Aorta (tissue), 5 donors: Measurements from ENCODE around the gene KPTN. TPM values are rescaled to one million over a fixed set of nuclear protein-coding genes. Genes with fewer than 3 reads are reported as not detected.

Experiments
- ATAC-seq: fragments of 200-7000 bp; cut with Tn5 transposase; one replicate; pipeline ENCODE4 v1.9.1; 2022; ENCODE audit warnings: moderate library complexity; ENCODE audit not compliant: low FRiP score
- DNase-seq, 2 donors: peaks; one replicate each; pipeline ENCODE4 v3.0.0-alpha.2; 2020
- H3K27ac ChIP-seq, 2 donors: one replicate each; pipeline ENCODE4 v1.5.1; 2013; ENCODE audit warnings: low read length in 2 of 2, mild to moderate bottlenecking in 2 of 2, moderate library complexity in 2 of 2, control low read depth in 1 of 2, inconsistent platforms in 1 of 2, low read depth in 1 of 2
- H3K27me3 ChIP-seq, 2 donors: one replicate each; pipeline ENCODE4 v1.6.1; 2013; ENCODE audit warnings: control low read depth in 1 of 2, low read length in 1 of 2, mild to moderate bottlenecking in 1 of 2, moderate library complexity in 1 of 2; ENCODE audit not compliant: insufficient read depth in 2 of 2, control insufficient read depth in 1 of 2
- H3K36me3 ChIP-seq, 2 donors: one replicate each; pipeline ENCODE4 v1.6.1; 2013; ENCODE audit warnings: control low read depth in 1 of 2, low read length in 1 of 2, mild to moderate bottlenecking in 1 of 2; ENCODE audit not compliant: insufficient read depth in 2 of 2, control insufficient read depth in 1 of 2
- H3K4me1 ChIP-seq, 2 donors: one replicate each; pipeline ENCODE4 v1.6.1; 2013; ENCODE audit warnings: low read length in 2 of 2, control low read depth in 1 of 2, mild to moderate bottlenecking in 1 of 2, moderate library complexity in 1 of 2; ENCODE audit not compliant: insufficient read depth in 2 of 2, control insufficient read depth in 1 of 2
- H3K4me3 ChIP-seq, 2 donors: one replicate each; pipeline ENCODE4 v1.5.1; 2013; ENCODE audit warnings: low read length in 2 of 2, control low read depth in 1 of 2, mild to moderate bottlenecking in 1 of 2
- H3K9me3 ChIP-seq: one replicate; pipeline ENCODE4 v1.6.1; 2013; ENCODE audit warnings: mild to moderate bottlenecking, low read length; ENCODE audit not compliant: control insufficient read depth
- WGBS, 2 donors: extraction: QIAGEN DNeasy Blood & Tissue Kit; methylation state at CpG; one replicate each; pipeline ENCODE4 v1.1.7; 2013; 5-methylcytosine and 5-hydroxymethylcytosine counted together
- intact Hi-C, 2 donors: fragments of 100-400 bp; cut with DNase I; formaldehyde crosslinking; loops; one replicate each; pipeline versions ENCODE4 v1.14.2 to v1.15.0; 2022
- polyA plus RNA-seq, 2 donors: library from polyadenylated mRNA; stranded (reverse); fragments of 200-250 nt; gene quantifications; one replicate each; pipeline ENCODE4 v1.2.3, GENCODE V29; 2013
- total RNA-seq, 2 donors: library from RNA; stranded (reverse); fragmentation: NEBNext Ultra II Directional; extraction: Animal tissue kit (Norgen Biotek cat#: 25700); gene quantifications; one replicate each; pipeline ENCODE4 v1.2.1, GENCODE V29; 2021
- donor health status: healthy with polysubstance abuse.
- donor health status: Bipolar disorder and iron deficiency.
- donor health status: DM: no; HTN: no; CAD: no.
- donor health status: DM: no; HTN: no; CAD: no.
- donor health status: DM: yes; HTN: yes; CAD: no.

KPTN gene
- total and polyA plus RNA-seq, 4 donors, result 3.0 to 24.8 (median 8.3) TPM

GRCh38 chr19:47495478-47496372, 11.7 kb upstream of the KPTN start:
- ATAC-seq (no peak), DNase-seq (no peak)
- H3K4me3 ChIP-seq, result no peak overlapping the region
- no peak overlapping the region for H3K27ac ChIP-seq
- WGBS, 2 donors, result 70 to 74% methylated on average over 17 of the region's 17 CpGs
- intact Hi-C loops, result no loop called here
- H3K4me1 ChIP-seq, result no peaks in the 10 kb centered on the region
- peaks cover 0 to 2% of the 10 kb centered on the region in 2 donors for H3K36me3 ChIP-seq
- H3K27me3 ChIP-seq, result no peaks in the 10 kb centered on the region
- H3K9me3 ChIP-seq, result no peaks in the 10 kb centered on the region

DNA sequence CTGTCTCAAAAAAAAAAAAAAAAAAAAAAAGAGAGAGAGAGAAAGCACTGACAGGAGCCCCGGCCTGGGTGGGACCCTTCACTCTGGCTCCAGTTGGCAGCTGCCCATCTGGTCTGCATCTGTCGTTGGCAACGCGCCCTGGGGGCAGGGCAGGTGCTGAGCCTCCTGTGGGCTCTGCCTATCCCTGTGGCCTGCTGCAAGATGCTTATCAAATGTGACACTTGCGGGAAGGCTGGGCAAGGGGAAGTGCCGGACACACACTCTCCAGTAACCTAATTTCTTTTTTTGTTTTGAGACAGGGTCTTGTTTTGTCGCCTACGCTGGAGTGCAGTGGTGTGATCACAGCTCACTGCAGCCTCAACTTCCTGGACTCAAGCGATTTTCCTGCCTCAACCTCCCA, 10.7 kb upstream of the KPTN start:
- H3K27ac ChIP-seq, result no peak overlapping the region
- H3K4me3 ChIP-seq, result no peak overlapping the region
- H3K4me1 ChIP-seq, result no peaks in the 10 kb centered on the region
- ATAC-seq (no peak), DNase-seq (no peak)
- 72 to 73% methylated on average over 9 of the region's 9 CpGs for WGBS, 2 donors
- peaks cover 0 to 2% of the 10 kb centered on the region in 2 donors for H3K36me3 ChIP-seq
- no peaks in the 10 kb centered on the region for H3K27me3 ChIP-seq
- no peaks in the 10 kb centered on the region for H3K9me3 ChIP-seq
- intact Hi-C loops, result no loop called here

GRCh38 chr19:47494211-47494547, 10.2 kb upstream of the KPTN start:
- ATAC-seq (no peak), DNase-seq (no peak)
- no peak overlapping the region for H3K27ac ChIP-seq
- no peaks in the 10 kb centered on the region for H3K4me1 ChIP-seq
- no peaks in the 10 kb centered on the region for H3K9me3 ChIP-seq
- H3K36me3 ChIP-seq, result peaks cover 0 to 2% of the 10 kb centered on the region in 2 donors
- no peaks in the 10 kb centered on the region for H3K27me3 ChIP-seq
- H3K4me3 ChIP-seq, result no peak overlapping the region
- 86 to 88% methylated on average over 5 of the region's 5 CpGs for WGBS, 2 donors
- intact Hi-C loops, result no loop called here

DNA sequence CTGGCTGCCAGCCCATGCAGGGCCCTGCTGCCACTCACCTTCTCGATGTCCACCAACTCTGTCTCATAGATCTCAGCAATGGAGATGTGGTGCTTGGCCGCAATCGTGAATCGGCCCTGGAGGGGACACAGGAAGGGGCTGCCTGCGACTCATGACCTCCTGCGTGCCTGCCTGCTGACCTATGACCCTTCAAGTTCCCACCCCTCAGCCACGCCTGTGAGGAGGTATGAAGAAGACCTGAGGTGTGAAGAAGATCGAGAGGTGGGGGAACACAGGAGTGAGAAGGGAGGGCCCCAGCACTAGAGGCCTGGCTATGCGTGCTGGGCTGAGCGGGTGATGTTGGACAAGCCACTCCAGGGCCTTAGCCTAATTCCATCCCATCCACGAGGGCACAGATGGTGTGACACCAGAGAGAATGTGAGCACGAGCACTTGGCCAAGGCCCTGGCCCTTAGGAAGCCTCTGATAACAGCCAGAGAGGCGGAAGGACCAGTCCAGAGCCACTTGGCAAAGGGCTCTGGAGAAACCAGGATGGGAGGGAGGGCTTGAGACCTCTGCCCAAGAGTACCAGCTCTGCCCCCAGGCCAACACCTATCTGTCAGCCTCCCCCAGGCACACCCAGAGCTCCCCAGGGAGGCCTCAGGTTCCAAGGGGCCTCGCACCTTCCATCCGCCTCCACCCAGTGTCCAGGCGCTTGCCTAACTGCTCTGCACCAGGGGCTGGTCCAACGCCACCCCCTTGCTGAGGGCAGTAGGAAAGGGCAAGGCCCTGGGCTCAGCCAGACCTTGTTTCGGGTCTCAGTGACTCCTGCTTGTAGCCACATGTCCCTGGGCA, 9.6 kb upstream of the KPTN start:
- WGBS, 2 donors, result 77% methylated on average over 18 of the region's 18 CpGs
- H3K27me3 ChIP-seq, result no peaks in the 10 kb centered on the region
- no peaks in the 10 kb centered on the region for H3K4me1 ChIP-seq
- intact Hi-C loops, result no loop called here
- H3K4me3 ChIP-seq, result no peak overlapping the region
- H3K36me3 ChIP-seq, result peaks cover 0 to 2% of the 10 kb centered on the region in 2 donors
- no peak overlapping the region for H3K27ac ChIP-seq
- DNase-seq (no peak), ATAC-seq (no peak)
- no peaks in the 10 kb centered on the region for H3K9me3 ChIP-seq

DNA sequence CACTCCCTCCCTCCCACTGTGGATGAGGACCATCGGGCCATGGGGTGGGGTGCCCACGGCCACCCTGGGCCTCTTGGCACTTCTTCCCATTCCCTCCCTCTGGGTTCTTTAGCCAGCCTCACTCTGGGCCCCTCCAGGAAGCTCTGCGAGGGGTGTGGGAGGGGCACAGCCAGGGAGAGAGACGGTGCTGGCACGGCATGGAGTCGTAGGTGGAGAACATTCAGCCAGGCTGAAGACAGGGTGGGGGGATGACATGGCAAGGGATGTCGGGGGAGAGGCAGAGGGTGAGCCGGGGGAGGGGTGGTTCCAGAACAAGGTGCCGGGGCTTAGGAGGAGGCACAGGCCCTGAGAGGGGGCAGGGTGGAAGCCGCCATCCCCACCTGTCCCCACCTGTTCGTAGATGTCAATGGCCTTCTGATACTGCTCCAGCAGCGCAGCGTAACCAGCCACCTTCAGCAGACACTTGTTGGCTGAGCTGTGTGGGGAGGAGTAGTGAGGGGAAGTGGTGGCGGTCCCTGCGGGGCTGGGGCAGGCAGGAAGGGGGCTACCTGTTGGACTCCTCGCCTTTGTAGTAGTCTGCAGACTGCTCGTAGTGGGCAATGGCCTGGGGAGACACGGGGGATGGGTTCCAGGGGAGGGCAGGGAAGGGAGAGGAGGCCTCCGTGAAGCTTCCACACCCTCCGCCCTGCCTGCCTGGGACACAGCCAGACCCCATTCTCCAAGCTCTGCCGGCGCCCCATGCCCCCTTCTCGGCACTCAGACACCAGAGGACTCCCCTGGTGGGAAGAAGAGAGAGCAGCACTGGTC, 8.8 kb upstream of the KPTN start:
- intact Hi-C loops, result no loop called here
- no peaks in the 10 kb centered on the region for H3K27me3 ChIP-seq
- H3K36me3 ChIP-seq, result peaks cover 0 to 2% of the 10 kb centered on the region in 2 donors
- no peaks in the 10 kb centered on the region for H3K9me3 ChIP-seq
- no peak overlapping the region for H3K4me3 ChIP-seq
- WGBS, 2 donors, result 66 to 69% methylated on average over 23 of the region's 23 CpGs
- no peaks in the 10 kb centered on the region for H3K4me1 ChIP-seq
- no peak for DNase-seq
- no peak overlapping the region for H3K27ac ChIP-seq
- no peak for ATAC-seq

DNA sequence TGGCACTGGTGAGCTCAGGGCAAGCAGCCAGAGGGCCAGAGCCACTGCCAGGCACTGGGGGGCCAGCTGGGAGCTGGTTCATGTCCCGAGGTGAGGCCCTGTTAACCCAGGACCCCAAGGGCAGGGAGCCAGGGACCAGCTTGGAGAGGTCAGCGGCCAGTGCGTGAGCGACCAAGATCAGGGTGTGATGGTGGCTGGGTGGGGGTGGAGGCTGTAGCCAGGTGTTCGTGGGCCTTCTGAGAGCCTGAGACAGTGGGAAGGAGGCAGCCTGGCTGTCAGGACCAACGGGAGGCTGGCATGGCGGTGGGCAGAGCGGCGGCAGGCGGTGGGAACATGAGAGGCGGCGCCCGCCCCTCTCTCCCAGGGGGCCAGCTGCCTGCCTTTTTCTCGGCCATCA, 8.1 kb upstream of the KPTN start:
- intact Hi-C loops, result no loop called here
- ATAC-seq, result no peak
- WGBS, 2 donors, result 75 to 83% methylated on average over 6 to 14 of the region's 14 CpGs
- Histone ChIP-seq H3K4me3 (no peak overlapping the region), H3K9me3 (no peaks in the 10 kb centered on the region), H3K27me3 (no peaks in the 10 kb centered on the region), H3K36me3 (peaks cover 0 to 2% of the 10 kb centered on the region in 2 donors), H3K4me1 (no peaks in the 10 kb centered on the region), H3K27ac (no peak overlapping the region)
- no peak for DNase-seq

GRCh38 chr19:47491358-47492136, 7.5 kb upstream of the KPTN start:
- H3K27ac ChIP-seq, result no peak overlapping the region
- no peak for ATAC-seq
- no peaks in the 10 kb centered on the region for H3K9me3 ChIP-seq
- DNase-seq, result no peak
- H3K4me1 ChIP-seq, result no peaks in the 10 kb centered on the region
- 74 to 77% methylated on average over 21 to 22 of the region's 22 CpGs for WGBS, 2 donors
- no peaks in the 10 kb centered on the region for H3K27me3 ChIP-seq
- intact Hi-C loops, result no loop called here
- H3K36me3 ChIP-seq, result peaks cover 0 to 2% of the 10 kb centered on the region in 2 donors
- no peak overlapping the region for H3K4me3 ChIP-seq

GRCh38 chr19:47490847-47491246, 6.8 kb upstream of the KPTN start:
- 67 to 73% methylated on average over 3 of the region's 3 CpGs for WGBS, 2 donors
- no peak for ATAC-seq
- Histone ChIP-seq H3K4me1 (no peaks in the 10 kb centered on the region), H3K27me3 (no peaks in the 10 kb centered on the region), H3K9me3 (no peaks in the 10 kb centered on the region), H3K4me3 (no peak overlapping the region), H3K36me3 (peaks cover 0 to 2% of the 10 kb centered on the region in 2 donors), H3K27ac (no peak overlapping the region)
- intact Hi-C loops, result no loop called here
- no peak for DNase-seq
